Brain microvascular endothelial cell (primary cell): ENCODE data around the gene OR4F15.
"Not testable (repeated sequence)": the region's sequence is repeated elsewhere in the genome, so short reads cannot be mapped to it uniquely, and the experiment has no call there.

ENCODE experiments used
- DNase-seq: peaks from one replicate; pipeline ENCODE4 v3.0.0-alpha.2; 2020
- H3K27ac ChIP-seq: fragments of 250-450 bp; sonication (Bioruptor Pico); 2 replicates; pipeline ENCODE4 v1.5.1; 2020; ENCODE audit warnings: mild to moderate bottlenecking, moderate library complexity
- H3K27me3 ChIP-seq: fragments of 250-450 bp; sonication (Bioruptor Pico); replicated peaks from 2 replicates; pipeline ENCODE4 v1.5.1; 2020; ENCODE audit warnings: mild to moderate bottlenecking
- H3K36me3 ChIP-seq: fragments of 250-450 bp; sonication (Bioruptor Pico); replicated peaks from 2 replicates; pipeline ENCODE4 v1.5.1; 2020; ENCODE audit warnings: mild to moderate bottlenecking
- H3K4me3 ChIP-seq: 2 replicates; pipeline ENCODE4 v1.5.1; 2011; ENCODE audit warnings: low read depth, mild to moderate bottlenecking, control low read depth, low read length, moderate library complexity
- CTCF ChIP-seq: IDR thresholded peaks from 2 replicates; pipeline ENCODE4 v1.5.1; 2011; ENCODE audit warnings: low read depth, mild to moderate bottlenecking, moderate library complexity, low read length, control low read depth, inconsistent platforms; ENCODE audit errors: missing control alignments
- in situ Hi-C: cut with HindIII; loops from 2 replicates; pipeline ENCODE4 v1.10.0; 2017; ENCODE audit warnings: low sequenced_read_pairs, low pct_ligation_motif_present

OR4F15 gene

GRCh38 chr15:101811902-101812301 lies at the start of gene OR4F15:
OR4F15 (plus strand) TSS chr15:101812202; CDS start chr15:101818187, 5,985 bp downstream.
- Histone ChIP-seq H3K4me3 (no peak within 1 kb of the TSS), H3K27ac (no peak within 1 kb of the TSS), H3K27me3 (no peaks in the 10 kb centered on the region), H3K36me3 (no peaks in the 10 kb centered on the region)
- DNase-seq = no peak
- in situ Hi-C loops = no loop called here
- no peak for TF ChIP-seq CTCF

- H3K27ac ChIP-seq, in situ Hi-C loops, H3K27me3 ChIP-seq, H3K36me3 ChIP-seq, H3K4me3 ChIP-seq, DNase-seq: not testable (repeated sequence)
Measured at GRCh38 chr15:101764669-101765339, 47.2 kb upstream of the OR4F15 start.

- H3K36me3 ChIP-seq, in situ Hi-C loops, DNase-seq, H3K27ac ChIP-seq, H3K27me3 ChIP-seq, H3K4me3 ChIP-seq: not testable (repeated sequence)
Measured at GRCh38 chr15:101765340-101765671, 46.7 kb upstream of the OR4F15 start.

- DNase-seq = no peak
- Histone ChIP-seq H3K4me3 (no peak overlapping the region), H3K36me3 (no peaks in the 10 kb centered on the region), H3K27ac (no peak overlapping the region), H3K27me3 (no peaks in the 10 kb centered on the region)
- in situ Hi-C loops = no loop called here
- TF ChIP-seq CTCF = no peak
Measured at GRCh38 chr15:101765772-101766456, 46.1 kb upstream of the OR4F15 start.

- DNase-seq, H3K36me3 ChIP-seq, H3K27ac ChIP-seq, H3K4me3 ChIP-seq, H3K27me3 ChIP-seq, in situ Hi-C loops: not testable (repeated sequence)
Measured at GRCh38 chr15:101767083-101767640, 44.8 kb upstream of the OR4F15 start.

- Histone ChIP-seq H3K4me3 (no peak overlapping the region), H3K36me3 (no peaks in the 10 kb centered on the region)
- no peak for DNase-seq
Measured at GRCh38 chr15:101772921-101773320, 39.1 kb upstream of the OR4F15 start.

More at GRCh38 chr15:101772921-101773320, 39.1 kb upstream of the OR4F15 start:
- no peak for TF ChIP-seq CTCF
- no peak overlapping the region for H3K27ac ChIP-seq
- in situ Hi-C loops = no loop called here
- no peaks in the 10 kb centered on the region for H3K27me3 ChIP-seq
